MCF 10A (cell line): Measurements from ENCODE around the gene LIG3. TPM values are rescaled to one million over a fixed set of nuclear protein-coding genes. Genes with fewer than 3 reads are reported as not detected.
"Not testable (repeated sequence)": the region's sequence is repeated elsewhere in the genome, so short reads cannot be mapped to it uniquely, and the experiment has no call there.

Source experiments
- BruUV-seq: library from RNA; stranded (reverse); fragments of 400-500 nt; replicated peaks from 2 replicates; lab custom pipeline; 2021; lab: Mats Ljungman, UMichigan
- CTCF ChIA-PET: fragments of 300-600 bp; sonication (Branson Sonifier 250); formaldehyde crosslinking; extraction: SDS; loops from one replicate; lab custom pipeline; 2021; ENCODE audit warnings: antibody characterized with exemption, inconsistent platforms; lab: Yijun Ruan, JAX
- POLR2A ChIA-PET: fragments of 300-600, 350-650 bp; sonication (Branson Sonifier 250); formaldehyde crosslinking; extraction: SDS; loops from one replicate; lab custom pipeline; 2020; ENCODE audit warnings: antibody characterized with exemption, inconsistent platforms; lab: Yijun Ruan, JAX
- DNase-seq: peaks from one replicate; pipeline ENCODE4 v3.0.0-alpha.2; 2018; ENCODE audit not compliant: unreplicated experiment
- H3K27ac Mint-ChIP-seq: one replicate; pipeline ENCODE4 v1.8.0; 2022; ENCODE audit warnings: mild to moderate bottlenecking, low read depth, mixed read lengths; ENCODE audit not compliant: unreplicated experiment
- H3K27me3 Mint-ChIP-seq: one replicate; pipeline ENCODE4 v1.8.0; 2022; ENCODE audit warnings: mixed read lengths; ENCODE audit not compliant: insufficient read depth, unreplicated experiment
- H3K36me3 Mint-ChIP-seq: one replicate; pipeline ENCODE4 v1.8.0; 2022; ENCODE audit warnings: mild to moderate bottlenecking, moderate library complexity, mixed read lengths; ENCODE audit not compliant: insufficient read depth, unreplicated experiment
- H3K4me1 Mint-ChIP-seq: one replicate; pipeline ENCODE4 v1.8.0; 2022; ENCODE audit warnings: mixed read lengths; ENCODE audit not compliant: insufficient read depth, unreplicated experiment
- H3K4me3 Mint-ChIP-seq: one replicate; pipeline ENCODE4 v1.8.0; 2022; ENCODE audit warnings: mild to moderate bottlenecking, moderate library complexity, mixed read lengths; ENCODE audit not compliant: unreplicated experiment
- H3K9me3 Mint-ChIP-seq: one replicate; pipeline ENCODE4 v1.8.0; 2022; ENCODE audit warnings: mixed read lengths; ENCODE audit not compliant: unreplicated experiment
- intact Hi-C: fragments of 100-400 bp; cut with micrococcal nuclease; formaldehyde crosslinking; loops from 2 replicates; pipeline ENCODE4 v1.14.1; 2022
- total RNA-seq: library from RNA; stranded (reverse); gene quantifications from 2 replicates; pipeline ENCODE4 v1.2.3, GENCODE V29; 2022
- TF ChIP-seq, protein P1 (sequence below): fragments of 200-600 bp; IDR thresholded peaks from one replicate; pipeline ENCODE4 v1.8.0; 2022; ENCODE audit warnings: antibody characterized with exemption, mild to moderate bottlenecking; ENCODE audit not compliant: unreplicated experiment

Gene LIG3
- total RNA-seq, 1 experiment from 2014 or later = 39.7 TPM

DNA sequence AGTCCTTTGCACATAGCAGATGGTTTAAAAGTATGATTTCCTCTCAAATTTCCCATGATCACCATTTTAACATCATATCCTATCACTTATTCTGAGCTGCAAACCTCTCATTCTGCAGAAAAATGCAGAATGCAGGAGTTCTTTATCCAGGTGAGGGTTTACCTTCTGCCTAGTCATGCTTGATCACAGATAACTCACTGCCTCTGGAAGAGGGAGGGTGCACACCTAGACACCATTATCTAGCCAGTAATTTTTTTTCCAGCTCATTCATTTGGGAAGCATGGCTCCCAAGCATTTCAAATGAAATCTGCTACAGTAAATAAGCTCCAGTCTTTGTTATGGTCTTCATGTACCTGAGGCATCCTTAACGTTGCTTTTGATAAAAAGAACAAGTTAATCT is 45.2 kb downstream of the LIG3 start:
- Mint-ChIP-seq H3K4me3 (no peak overlapping the region), H3K4me1 (peaks cover 24% of the 10 kb centered on the region), H3K27ac (no peak overlapping the region), H3K9me3 (no peaks in the 10 kb centered on the region), H3K36me3 (peaks cover 10% of the 10 kb centered on the region), H3K27me3 (no peaks in the 10 kb centered on the region)
- TSS peak; percentile 11 for BruUV-seq
- TF ChIP-seq, protein P1, sequence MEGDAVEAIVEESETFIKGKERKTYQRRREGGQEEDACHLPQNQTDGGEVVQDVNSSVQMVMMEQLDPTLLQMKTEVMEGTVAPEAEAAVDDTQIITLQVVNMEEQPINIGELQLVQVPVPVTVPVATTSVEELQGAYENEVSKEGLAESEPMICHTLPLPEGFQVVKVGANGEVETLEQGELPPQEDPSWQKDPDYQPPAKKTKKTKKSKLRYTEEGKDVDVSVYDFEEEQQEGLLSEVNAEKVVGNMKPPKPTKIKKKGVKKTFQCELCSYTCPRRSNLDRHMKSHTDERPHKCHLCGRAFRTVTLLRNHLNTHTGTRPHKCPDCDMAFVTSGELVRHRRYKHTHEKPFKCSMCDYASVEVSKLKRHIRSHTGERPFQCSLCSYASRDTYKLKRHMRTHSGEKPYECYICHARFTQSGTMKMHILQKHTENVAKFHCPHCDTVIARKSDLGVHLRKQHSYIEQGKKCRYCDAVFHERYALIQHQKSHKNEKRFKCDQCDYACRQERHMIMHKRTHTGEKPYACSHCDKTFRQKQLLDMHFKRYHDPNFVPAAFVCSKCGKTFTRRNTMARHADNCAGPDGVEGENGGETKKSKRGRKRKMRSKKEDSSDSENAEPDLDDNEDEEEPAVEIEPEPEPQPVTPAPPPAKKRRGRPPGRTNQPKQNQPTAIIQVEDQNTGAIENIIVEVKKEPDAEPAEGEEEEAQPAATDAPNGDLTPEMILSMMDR = no peak
- POLR2A ChIA-PET = interaction anchor here (0.9 to 2.1 kb wide), 3 partner anchors 9 to 38 kb away, joined by 3 to 11 read pairs (median 3); partner anchors contain the start of gene RFFL
- intact Hi-C loops = no loop called here
- no peak for DNase-seq
- CTCF ChIA-PET = interaction anchor here (0.6 to 1.2 kb wide), 2 partner anchors 64 to 67 kb away, joined by 3 to 4 read pairs; no protein-coding TSS in a partner anchor

DNA sequence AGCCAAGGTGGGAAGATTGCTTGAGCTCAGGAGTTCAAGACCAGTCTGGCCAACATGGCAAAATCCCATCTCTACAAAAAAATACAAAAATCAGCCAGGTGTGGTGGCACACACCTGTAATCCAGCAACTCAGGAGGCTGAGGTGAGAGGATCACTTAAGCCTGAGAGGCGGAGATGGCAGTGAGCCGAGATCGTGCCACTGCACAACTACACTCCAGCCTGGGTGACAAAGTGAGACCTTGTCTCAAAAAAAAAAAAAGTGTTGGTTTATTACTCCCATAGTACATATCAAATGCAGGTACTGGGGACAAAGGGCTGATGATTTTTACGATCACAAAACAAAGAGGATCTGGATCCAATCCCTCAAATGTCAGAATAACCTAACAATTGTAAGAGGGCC is 47.8 kb downstream of the LIG3 start:
- CTCF ChIA-PET = interaction anchor here (0.7 to 1.4 kb wide), 2 partner anchors 19 to 259 kb away, joined by 3 read pairs; no protein-coding TSS in a partner anchor

DNA sequence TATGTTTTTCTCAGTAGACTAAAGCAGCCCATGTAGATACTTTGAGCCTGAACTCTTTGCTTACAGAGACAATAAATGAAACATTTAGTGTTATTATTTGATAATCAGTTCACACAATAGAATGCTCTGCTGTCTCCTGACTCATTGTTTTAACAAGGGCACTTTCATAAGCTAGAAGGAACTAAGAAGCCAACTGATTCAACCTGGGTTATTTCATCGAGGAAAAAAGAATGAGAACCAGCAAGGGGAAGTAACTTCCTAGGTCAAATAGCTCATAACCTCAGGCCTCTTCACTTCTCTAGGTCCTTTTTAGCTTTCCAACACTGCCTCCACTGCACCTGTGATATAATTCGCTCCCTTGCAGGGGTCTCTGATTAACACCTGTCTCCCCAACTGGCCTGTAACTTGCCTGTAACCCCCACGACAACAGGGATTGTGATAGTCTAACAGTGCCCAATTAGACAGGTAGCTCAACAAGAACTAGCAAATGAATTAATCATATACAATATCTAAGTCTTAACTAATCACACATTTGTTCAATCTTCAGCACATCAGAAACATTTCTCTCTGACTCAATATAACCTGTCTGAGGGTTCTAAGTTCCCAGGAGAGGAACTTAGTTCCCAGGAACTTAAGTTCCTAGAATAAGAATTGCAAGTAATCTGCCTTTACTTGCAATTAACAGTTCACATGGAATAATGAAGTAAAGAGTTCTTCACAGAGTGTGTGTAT is 48.4 kb downstream of the LIG3 start:
- CTCF ChIA-PET = interaction anchor here (0.7 to 0.8 kb wide), 3 partner anchors 29 to 258 kb away, joined by 3 read pairs; partner anchors contain the start of gene RFFL
- H3K4me3 Mint-ChIP-seq = no peak overlapping the region
- TF ChIP-seq, protein P1 = no peak

More for the DNA sequence above, 47.8 kb downstream of the LIG3 start:
- BruUV-seq, H3K4me3 Mint-ChIP-seq, POLR2A ChIA-PET, intact Hi-C loops, H3K27ac Mint-ChIP-seq, DNase-seq, H3K36me3 Mint-ChIP-seq, H3K27me3 Mint-ChIP-seq, H3K9me3 Mint-ChIP-seq: not testable (repeated sequence)
- H3K4me1 Mint-ChIP-seq = peaks cover 14% of the 10 kb centered on the region

DNA sequence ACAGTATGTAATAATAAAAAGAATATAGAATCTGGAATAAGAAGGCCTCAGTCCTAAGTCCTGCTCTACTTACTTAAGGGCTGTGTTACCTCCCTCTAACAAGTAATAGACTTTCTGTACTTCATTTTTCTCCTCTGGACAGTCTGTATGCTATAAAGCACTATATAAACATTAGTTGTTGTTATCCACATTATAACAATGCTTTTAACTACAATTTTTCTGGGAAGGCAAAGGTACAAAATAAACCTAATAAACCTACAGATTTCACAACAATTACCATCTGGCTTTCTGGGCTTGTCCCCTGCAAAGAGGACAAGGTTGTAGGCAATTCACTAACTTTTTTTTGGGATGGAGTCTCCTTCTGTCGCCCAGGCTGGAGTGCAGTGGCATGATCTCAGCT is 50.5 kb downstream of the LIG3 start:
- no peaks in the 10 kb centered on the region for H3K27me3 Mint-ChIP-seq
- H3K4me1 Mint-ChIP-seq = peaks cover 5% of the 10 kb centered on the region
- CTCF ChIA-PET = no interaction called here
- H3K9me3 Mint-ChIP-seq = no peaks in the 10 kb centered on the region
- peaks cover 6% of the 10 kb centered on the region for H3K36me3 Mint-ChIP-seq
- POLR2A ChIA-PET = no interaction called here
- no peak overlapping the region for H3K4me3 Mint-ChIP-seq
- BruUV-seq = no TSS peak
- TF ChIP-seq, protein P1 = no peak
- intact Hi-C loops = no loop called here
- DNase-seq = no peak
- H3K27ac Mint-ChIP-seq = no peak overlapping the region

More for the DNA sequence above, 48.4 kb downstream of the LIG3 start:
- peaks cover 8% of the 10 kb centered on the region for H3K4me1 Mint-ChIP-seq
- H3K27me3 Mint-ChIP-seq = no peaks in the 10 kb centered on the region
- intact Hi-C loops = no loop called here
- no TSS peak for BruUV-seq
- H3K27ac Mint-ChIP-seq = no peak overlapping the region
- H3K9me3 Mint-ChIP-seq = no peaks in the 10 kb centered on the region
- POLR2A ChIA-PET = no interaction called here
- no peaks in the 10 kb centered on the region for H3K36me3 Mint-ChIP-seq
- DNase-seq = no peak
